GM18499 (cell line): Measurements from ENCODE around the gene ELMO2.

Experiments used
- ATAC-seq: cut with Tn5 transposase; IDR thresholded peaks from one replicate; pipeline ENCODE4 v1.9.1; 2021; ENCODE audit warnings: moderate number of reproducible peaks; ENCODE audit not compliant: insufficient read depth, unreplicated experiment

Gene ELMO2

DNA sequence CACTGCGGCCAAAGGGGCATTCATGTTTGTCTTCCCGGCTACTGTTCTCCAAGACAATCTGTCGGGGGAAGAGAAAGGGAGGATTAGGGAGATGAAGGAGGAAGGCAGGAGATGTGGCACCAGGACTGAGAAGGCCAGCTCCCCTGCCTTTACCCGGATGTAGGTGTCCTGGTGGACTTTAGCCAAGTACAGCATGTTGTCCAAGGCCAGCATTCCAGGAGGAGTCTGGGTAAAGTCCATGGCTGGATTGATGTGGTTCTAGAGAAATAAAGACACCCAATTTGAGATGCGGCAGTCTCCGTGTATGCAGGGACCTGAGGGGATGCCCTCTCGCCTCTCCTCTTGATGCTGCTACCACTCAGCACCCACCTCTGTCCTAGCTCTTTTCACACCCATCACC lies 32.0 kb downstream of the ELMO2 start:
- ATAC-seq = no peak

DNA sequence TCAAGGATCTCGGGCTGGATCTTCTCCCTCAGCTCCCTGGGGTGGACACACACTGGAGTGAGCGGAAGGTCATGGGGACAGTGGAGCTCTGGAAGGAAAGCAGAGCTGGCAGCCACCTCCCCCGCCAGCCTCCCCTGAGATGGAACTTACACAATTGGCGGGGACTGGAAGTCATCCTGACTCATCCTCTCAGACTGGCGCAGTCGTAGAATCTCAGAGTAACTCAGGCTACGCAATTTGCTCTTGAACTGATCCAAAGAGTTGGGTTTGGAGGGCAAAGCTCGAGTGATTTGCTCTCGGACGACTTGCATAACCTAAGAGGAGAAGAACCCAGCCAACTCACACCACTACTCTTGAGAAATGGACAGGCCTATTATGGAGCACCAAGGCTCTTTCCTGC lies 34.8 kb downstream of the ELMO2 start:
- ATAC-seq = no peak

DNA sequence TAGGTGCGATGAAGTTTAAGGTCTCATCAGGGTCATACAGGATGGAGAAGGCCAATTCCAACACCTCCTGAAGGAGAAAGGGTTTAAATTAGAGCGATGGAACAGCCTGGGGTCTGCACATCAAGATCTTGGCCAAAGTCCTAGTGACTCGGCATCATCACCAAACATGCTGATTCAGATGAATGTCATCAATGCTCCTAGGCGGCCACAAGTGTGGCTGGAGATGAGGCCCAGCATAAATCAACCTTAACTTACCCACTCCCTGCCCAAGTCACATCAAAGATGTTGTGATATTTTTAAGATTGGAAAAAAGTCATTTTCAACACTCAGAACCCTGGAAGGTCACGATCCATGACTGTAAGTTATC lies 37.5 kb downstream of the ELMO2 start:
- no peak for ATAC-seq

DNA sequence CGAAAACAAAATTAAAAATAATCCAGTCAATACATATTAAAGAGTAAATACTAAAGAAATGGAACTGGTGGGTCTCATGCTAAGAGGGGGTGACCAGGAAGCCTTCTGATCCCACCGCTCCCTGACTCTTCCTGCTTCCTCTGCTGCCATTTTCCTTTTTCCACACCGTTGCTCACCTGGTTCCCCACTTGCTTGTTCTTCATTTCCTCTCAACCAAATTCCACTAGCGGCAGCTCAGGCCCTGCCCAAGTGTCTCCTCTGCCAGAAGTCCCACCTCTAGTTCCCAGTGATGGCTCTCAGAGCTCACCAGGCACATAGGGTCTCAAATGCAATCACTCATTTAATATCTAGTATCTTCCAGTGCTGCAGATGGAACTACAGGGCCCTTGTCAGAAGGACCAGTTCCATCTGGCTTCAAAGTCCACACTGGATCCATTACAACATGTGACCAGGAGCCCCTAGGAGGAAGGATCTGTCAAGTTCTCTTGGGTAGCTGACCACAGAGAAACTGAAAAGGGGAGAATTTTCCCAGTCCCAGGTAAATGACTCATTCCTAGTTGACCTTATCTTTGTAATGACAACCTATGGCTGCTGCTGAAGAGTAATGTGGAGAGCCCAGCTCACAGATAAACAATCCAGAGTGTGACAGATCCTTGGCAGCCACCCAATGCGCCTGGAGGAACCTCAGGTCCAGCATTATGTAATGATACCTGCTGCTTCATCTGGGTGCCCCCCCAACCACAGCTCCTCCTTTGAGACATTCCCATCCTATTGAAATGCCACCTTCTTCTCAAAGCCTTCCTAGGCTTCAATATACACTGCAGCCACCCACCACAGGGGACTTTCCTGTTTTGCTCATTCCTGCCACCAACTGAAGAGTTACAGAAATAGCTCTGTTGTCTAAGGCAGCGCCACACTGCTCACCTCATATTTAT lies 38.2 kb downstream of the ELMO2 start:
- ATAC-seq = no peak

DNA sequence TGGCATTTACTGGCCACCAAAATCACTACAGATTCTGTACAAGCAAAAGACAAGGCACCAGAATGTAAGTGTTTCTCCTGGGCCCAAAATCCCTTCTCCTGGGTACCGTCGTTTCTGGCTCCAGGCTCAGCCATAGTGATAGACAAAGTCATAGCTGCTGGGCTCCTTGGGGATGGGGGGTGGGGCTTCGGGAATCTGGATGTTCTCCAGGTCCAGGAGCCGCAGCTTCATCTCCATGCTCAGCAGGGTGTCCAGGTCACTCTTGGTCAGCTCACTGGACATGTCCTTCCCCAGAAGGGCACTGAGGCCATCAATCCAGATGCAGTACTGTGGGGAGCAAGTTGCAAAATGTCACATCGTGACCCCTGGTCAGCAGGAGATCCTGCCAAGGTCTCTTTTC lies 39.2 kb downstream of the ELMO2 start:
- no peak for ATAC-seq

DNA sequence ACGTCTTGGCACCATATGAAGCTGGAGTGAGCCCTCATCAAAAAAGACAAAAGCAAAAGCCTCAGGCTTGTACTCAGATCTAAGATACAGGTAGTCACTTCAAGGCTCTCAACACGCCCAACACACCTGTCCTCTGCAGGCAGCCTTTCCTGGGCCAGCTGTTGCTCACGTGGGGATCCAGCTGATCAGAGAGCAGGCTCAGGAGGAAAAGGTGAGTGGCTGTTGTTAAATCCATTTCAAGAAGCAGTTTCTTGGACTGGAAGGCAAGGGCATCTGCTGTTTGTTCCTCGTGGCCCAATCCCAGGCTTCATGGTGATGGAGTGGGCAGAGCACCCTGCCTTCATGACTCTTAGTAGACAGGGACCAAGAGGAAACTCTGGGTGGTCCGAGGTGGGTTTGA lies 39.6 kb downstream of the ELMO2 start:
- ATAC-seq = no peak

DNA sequence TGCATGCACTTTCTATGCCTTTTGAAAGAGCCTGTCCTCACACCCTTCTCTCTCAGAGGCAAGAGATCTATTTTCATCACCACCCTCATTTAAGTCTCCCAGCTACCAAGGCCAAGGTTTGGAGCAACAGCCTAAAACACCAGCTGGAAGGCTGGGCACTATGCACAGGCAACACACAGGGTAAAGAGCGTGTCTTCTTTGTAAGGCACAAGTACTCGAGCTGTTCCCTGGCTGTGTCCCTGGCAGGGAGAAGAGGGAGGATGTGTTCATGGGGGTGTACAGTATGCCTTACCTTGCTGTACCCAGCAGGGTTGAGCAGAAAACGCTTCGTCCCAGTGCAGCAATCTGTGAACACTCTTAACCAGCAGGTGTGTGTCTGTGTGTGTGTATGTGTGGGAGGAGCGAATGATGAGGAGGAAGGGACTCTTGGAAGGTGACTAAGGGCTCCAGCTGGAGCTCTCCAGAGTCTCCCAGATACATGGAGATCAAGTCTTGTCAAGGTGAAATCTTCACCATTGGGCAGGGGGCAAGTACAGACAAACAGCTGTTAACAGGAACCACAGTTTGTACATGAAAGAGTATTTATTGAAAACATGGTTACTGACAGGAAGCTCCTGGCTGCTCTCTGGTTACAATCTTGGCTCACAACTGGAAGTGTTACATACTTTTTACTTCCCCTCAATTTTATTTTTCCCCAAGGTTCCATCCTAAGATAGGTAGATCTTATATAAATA lies 40.8 kb downstream of the ELMO2 start:
- ATAC-seq = no peak

DNA sequence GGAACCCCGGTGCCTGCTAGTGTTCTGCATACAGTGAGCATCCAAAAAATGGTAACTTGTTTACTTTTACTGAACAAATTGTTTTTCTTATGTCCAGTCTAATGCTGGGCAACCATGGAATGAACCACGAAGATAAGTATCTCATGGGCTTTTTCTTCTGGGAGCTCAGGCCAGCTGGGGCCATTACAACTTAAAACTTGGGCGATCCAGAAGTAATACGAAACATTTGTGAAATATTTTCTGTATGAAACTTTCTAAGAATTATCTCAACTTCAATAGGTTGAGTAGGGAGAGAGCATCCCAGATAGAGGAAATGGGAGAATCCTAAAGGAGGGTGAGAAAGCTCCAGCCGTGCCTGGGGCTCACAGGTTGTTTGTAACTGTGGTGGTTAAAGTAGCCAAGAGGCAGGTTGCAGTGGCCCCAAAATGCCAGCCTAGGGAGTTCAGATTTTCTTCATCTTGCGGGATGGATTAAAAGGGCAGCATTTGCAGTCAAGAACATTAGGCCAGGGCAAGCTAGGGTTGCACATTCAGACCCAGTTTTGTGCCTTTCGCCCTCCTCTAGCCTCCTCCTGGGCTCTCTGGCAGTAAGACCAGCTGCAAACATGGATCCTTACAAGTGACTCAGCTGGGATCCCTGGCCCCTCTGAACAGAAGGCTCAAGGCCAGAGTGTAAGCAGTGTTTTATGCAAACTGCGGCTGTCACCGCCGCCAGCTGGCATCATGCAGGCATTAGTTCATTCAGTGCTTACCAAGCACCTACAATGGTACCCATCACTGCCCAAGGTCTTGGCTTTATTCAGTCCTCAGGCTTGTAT lies 41.5 kb downstream of the ELMO2 start:
- no peak for ATAC-seq

DNA sequence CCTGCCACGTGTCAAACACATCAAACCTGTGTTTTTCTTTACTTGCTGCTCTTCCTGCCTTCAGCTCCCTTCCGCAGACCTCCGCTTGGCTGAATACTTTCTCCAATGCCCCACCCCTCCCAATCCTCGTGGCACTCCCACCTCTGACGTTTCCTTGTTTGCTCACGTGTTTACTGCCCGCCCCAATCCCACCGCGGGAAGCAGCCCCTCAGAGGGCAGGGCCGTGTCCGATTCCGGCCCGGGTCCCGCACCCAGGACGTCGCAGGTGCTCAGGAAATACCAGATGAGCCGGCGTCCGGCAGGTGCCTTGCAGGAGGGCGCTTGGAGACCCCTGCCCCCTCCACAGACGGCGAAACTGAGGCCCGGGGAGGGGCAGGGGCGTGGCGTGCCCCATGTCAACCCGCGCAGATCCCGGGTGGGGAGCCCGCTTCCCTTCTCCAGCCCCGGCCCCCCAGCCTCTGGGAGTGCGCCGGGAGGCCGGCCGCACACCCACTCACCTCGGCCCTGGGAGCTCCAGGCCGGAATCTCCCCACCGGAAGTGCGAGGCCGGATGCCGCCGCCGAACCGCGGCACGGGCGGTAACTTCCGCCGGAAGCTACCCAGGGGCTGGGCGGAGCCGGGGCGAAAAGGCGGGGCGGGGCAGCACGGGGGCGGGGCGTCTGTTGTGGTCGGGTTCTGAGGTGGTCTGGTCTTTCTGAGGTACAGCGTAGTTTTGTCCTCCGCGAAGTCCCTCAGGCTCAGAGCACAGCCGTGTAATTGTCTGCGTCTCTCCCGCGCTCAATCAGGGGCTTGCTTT lies 42.3 kb downstream of the ELMO2 start:
- ATAC-seq = no peak

DNA sequence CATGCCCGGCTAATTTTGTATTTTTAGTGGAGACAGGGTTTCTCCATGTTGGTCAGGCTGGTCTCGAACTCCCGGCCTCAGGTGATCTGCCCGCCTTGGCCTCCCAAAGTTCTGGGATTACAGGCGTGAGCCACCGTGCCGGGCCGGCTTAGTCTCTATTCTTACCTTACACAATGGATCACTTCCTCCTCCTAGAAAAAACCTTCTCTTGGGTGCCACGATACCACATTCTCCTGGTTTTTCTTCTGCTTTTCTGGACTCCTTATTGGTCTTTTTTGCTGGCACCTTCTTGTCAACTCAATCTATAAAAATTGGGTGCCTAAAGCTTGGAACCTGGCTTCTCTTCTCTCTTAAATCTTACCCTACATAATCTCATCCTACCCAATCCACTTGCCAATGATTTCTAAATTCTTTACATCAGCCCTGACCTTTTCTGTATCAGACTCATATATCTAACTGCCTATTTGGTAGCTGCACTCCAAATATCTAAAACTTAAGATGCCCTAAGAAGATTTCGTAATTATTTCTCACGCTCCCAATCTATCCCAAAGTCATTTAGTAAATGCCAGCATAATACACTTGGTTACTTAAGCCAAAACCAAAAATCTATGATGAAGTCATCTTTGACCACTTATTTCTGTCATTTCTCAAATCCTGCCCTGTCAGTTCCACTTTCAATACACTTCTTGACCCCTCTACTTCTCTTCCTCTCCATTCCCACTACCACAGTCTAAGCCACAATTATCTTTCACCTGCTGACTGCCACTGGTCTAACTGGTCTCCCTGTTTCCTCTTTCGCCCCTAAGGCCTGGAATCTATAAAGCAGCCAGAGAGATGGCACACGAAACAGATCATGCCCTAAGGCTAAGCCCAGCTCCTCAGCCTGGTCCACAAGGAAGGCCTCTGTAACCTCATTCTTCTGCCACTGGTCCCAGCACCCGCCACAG lies 43.2 kb downstream of the ELMO2 start:
- no peak for ATAC-seq

DNA sequence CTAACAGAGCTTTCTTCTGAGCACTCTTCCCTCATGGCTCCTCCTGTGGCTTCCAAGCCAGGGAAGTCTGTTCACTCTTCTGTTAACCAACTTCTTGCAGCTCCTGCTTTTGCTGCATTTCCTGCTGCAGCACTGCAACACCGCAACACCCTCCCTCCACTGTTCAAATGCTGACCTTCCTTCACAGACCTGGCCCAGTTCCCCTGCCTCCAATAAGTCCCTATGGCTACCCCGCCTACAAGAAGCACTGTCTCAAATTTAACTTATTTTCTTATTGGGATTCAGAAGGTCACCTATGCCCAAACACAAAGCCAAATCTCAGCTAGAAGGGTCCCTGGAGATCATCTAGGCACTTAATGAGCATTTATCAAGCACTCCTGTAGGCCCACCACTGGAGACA lies 44.6 kb downstream of the ELMO2 start:
- ATAC-seq = no peak

DNA sequence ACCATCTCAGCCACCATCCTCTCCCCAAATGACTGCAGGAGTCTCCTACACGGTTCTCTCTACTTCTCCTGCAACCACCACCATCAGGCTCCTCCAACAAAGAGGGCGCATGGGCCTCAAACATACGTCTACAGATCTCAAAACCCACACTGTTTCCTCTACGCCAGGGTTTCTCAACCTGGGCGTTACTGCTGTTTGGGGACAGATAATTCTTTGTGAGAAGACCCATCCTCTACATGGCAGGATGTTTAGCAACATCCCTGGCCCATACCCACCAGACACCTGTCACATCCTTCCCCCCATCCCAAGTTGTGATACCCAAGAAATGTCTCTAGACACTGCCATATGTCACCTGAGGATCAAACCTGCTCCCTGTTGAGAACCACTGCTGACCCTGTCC lies 45.0 kb downstream of the ELMO2 start:
- ATAC-seq = no peak

DNA sequence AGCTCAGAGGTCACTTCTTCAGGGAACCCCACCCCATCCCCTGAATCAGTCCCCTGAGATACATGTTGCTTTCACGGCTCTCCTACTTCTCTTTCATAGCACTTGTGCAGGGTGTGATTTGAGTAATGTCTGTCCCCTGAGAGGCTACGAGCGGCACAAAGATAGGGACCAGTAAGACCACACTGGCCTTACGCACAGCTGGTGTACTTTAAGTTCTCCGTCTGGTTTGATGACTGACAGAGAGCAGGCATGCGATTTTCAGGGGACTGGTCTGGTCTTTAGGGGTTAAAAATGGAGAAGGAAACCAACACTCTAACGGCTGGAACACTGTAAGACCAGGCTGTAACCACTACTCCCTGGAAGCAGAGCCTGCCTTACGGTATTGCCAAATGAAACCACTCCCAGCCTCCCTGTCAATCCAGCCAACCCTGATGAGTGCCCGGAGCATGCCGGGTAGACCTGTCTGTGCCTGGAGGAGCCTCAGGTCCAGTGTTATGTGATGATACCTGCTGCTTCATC lies 47.1 kb downstream of the ELMO2 start:
- no peak for ATAC-seq

DNA sequence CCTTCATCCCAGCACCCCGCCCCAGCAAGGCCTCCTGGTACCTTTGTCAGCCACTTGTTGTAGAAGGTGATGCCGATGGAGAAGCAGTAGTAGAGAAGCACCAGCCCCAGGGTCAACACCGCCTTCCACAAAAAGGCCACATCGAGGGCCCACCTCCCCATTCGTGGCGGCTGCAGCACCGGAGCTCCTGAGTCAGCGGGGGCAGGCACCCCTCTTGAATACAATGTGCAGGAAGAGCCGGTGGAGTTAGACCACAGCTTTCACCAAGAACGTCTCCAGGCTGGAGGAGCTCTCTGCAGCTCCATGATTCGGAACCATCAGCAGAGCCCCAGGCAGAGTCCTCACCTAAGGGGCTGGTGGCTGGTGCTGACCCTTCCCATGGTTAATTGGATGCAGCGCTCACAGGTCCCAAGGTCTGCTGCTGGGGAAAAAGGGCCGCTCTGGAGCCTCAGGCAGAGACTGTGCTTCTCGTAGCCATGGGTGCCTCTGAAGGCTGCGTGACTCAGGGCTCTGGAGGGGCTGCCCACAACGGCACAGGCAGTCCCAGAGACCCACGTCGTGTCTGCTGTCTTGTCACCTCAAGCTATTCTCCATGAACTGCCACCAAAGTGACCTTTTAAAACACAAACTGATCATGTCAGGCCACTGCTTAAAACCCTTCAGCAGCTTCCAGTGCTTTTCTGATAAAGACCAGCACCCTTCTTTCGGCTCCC lies 47.9 kb downstream of the ELMO2 start:
- no peak for ATAC-seq

DNA sequence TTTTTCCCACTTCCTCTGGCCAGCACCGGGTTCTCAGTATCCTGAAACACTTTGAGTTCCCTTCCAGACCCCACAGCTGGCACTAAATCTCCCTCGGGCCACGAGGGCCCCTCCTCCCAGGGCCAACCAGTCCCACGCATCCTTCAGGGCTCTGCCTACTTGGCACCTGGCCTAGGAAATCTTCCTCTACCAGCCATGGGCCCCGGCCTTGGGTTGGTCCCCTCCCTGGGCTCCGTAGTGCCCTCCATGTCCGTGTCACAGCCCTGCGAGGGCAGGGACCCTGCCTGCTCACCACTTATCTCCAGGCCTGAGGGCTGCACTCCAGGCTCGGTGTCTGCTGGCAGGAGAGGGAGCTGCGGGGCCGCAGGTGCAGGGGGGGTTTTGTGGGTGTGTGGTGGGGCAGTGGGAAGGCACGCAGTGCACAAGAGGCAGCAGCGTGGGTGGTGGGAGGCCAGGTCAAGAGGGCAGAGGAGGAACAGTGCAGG lies 49.3 kb downstream of the ELMO2 start:
- no peak for ATAC-seq

DNA sequence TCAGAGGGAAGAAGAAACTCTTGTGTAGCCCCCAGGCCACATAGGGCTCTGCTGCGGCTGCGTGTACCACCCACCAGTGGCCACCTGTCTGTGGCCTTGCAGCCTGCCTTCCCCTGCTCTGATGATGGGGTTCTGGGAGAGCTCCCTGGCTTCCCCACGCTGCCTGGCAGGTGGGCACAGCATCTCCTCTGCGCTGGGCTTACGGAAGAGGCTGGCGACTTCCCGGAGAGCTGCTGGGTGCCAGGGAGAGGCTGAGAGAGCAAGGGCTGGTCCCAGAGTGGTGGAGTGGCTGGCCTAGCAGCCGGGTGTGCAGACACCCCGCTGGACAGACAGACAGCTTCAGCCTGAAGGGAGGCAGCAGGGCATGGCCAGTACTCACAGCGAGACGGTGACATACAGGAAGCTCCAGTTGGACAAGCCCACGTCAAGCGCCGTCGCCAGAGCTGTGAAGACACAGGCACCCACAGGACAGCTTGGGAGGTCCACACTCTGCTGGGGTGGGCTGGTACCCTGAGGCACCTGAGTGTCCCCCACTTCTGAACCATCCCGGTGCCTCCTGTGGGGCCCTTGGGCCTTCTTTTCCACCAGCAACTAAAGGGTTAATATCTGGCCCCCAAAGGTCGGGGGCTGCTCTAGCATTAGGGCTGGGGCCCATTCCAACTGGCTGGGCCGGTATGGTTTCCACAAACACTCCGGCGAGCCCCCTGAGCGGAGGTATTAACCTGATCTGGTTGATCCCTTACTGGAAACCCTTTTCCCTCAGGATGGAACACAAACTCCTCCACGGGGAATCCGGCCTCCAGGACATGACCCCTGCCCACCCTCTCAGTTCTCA lies 50.0 kb downstream of the ELMO2 start:
- ATAC-seq = no peak

DNA sequence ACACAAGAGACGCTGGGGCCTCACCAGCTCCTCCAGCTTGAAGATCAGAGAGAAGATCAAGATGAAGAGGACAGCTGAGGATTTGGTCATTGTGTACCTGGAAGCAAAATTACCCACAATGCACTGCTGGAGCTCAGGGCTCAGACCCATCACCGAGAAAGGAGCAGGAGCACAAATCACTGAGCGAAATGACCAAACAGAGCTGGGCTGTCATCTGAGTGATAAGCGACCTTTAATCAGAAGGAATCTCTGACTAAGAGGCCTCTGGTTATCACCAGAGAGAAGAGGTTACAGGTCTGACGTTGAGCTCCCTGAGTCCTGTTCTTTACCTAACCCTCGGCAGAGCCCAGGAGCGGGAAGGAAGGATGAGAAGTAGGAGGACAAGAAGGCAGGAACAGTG lies 50.6 kb downstream of the ELMO2 start:
- no peak for ATAC-seq
